ENCODE data around the gene APEH.

Gene APEH

DNA sequence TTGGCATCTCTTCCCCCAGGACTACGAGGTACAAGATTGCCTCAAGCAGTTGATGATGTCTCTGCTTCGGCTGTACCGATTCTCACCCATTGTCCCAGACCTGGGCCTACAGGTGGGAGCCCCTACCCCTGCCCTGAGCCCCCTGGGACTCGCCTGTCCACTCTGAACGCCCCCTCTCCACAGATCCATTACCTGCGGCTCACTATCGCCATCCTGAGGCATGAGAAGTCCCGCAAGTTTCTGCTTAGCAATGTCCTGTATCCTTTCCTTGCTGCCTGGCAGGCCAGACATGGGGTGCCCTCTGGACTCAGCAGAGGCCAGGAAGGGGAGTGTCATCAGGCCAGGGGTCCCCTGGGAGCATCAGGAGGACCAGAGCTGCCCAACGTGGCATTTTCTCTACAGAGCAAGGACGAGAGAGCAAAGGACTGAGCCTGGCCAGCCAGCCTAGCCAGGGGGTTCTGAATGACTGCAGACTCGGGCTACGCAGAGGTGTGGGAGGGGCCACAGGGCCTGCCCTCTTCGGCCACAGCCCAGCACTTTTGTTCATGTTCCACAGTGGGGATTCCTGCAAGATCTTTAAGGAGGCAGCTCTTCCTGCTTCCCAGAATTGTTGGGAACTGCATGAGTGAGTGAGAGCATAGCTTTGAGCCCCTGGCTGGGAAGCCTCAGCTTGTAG is 26.4 kb downstream of the APEH start:
- TF ChIP-seq, protein P1, sequence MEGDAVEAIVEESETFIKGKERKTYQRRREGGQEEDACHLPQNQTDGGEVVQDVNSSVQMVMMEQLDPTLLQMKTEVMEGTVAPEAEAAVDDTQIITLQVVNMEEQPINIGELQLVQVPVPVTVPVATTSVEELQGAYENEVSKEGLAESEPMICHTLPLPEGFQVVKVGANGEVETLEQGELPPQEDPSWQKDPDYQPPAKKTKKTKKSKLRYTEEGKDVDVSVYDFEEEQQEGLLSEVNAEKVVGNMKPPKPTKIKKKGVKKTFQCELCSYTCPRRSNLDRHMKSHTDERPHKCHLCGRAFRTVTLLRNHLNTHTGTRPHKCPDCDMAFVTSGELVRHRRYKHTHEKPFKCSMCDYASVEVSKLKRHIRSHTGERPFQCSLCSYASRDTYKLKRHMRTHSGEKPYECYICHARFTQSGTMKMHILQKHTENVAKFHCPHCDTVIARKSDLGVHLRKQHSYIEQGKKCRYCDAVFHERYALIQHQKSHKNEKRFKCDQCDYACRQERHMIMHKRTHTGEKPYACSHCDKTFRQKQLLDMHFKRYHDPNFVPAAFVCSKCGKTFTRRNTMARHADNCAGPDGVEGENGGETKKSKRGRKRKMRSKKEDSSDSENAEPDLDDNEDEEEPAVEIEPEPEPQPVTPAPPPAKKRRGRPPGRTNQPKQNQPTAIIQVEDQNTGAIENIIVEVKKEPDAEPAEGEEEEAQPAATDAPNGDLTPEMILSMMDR (IDR thresholded peaks at IDR 0.05) = no peak

DNA sequence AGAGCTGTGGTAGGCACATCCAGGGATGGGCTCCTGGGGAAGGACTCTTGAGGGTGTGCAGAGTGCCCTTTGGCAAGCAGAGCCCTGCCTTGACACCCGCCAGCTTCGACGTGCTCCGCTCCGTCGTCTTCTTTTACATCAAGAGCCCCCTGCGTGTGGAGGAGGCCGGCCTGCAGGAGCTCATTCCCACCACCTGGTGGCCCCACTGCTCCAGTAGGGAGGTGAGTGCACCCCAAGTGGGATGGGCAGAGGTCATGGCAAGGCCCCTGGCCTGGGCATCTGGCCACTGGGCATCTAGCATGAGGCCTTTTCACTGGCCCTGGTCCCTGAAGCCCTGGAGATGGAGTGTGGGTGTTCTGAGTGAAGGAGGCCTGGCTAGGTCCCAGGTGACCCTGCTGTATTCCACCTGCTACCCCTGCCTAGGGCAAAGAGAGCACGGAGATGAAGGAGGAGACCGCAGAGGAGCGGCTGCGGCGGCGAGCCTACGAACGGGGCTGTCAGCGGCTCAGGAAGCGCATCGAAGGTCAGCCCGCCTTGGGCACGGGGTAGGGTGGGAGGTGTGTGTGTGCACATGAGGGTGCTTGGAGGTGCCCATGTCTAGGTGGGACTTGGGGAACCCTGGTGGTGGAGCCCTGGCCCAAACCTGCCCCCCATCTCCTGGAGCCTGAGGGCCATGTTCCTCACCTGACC is 27.4 kb downstream of the APEH start:
- TF ChIP-seq, protein P1 (IDR thresholded peaks at IDR 0.05) = peak; percentile 52

DNA sequence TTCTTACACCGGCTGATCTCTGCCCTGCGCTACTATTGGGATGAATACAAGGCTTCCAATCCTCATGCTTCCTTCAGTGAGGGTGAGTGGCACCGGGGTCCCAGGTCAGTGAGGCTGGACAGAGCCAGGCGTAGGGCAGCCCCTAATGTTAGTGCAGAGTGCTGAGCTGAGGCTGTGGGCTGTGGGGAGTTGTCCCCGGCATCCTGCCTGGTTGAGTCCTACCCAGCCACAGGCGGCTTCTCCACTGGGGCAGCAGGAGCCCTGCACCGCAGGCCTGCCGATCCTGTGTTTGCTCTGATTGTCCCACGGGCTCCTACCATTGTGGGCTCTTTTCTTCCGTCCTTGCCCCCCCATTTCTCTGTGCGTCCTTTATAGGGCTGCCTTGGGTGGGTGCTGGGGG is 28.5 kb downstream of the APEH start:
- TF ChIP-seq, protein P1 (IDR thresholded peaks at IDR 0.05) = no peak

DNA sequence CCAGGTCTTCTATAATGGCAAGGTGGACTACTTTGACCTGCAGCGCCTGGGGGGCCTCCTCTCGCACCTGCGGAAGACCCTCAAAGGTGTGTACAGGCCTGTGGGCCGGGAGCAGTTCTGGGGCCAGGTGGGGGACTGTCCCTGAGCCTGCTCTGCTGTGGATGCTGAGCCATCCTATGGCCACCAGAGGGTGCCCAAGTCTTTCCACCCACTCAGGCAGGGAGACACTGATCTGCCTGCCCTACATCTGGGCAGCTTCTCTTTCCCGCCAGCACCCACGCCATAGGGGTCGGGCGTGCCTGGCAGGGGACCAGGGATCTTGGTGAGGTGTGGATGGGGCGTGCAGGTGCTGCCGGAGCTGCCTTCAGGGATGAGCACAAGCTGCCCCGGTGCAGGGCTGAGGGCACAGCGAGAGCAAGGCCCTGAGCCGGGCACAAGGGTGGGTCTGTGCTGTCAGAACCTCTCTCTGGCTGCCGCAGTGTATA is 29.3 kb downstream of the APEH start:
- TF ChIP-seq, protein P1 (IDR thresholded peaks at IDR 0.05) = peak; percentile 90

DNA sequence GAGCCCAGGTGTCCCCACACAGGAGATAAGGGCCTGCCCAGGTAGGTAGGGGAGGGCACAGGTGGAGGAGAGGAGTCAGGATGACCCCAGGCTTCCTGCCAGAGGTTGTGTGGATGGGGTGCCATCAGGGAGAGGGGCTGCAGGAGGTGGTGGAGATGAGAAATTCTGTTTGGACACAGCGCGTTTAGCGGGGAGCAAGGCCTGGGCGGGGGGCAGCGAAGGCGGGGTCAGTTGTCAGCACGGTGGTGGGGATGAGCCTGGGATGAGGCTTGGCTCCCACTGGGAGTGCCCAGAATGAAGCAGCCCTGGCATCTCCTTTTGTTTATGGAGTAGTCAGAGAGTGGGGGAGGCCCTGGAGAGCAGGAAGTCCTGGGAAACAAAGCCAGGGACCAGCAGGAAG is 29.8 kb downstream of the APEH start:
- TF ChIP-seq, protein P1 (IDR thresholded peaks at IDR 0.05) = no peak

DNA sequence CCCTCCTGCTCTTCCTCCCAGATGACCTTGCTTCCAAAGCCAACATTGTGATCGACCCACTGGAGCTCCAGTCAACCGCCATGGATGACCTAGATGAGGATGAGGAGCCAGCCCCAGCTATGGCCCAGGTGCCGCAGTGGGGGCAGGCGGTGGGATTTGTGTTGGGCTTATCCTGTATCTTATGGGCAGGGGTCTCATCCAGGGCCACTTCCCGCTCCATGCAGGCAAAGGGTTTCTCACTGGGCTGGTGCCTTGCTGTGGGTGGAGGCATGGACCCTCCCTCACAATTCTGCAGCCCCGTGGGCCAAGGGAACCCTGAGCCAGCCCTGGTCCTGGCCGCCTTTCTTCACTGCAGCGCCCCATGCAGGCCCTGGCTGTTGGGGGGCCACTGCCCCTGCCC is 30.5 kb downstream of the APEH start:
- TF ChIP-seq, protein P1 (IDR thresholded peaks at IDR 0.05) = no peak

DNA sequence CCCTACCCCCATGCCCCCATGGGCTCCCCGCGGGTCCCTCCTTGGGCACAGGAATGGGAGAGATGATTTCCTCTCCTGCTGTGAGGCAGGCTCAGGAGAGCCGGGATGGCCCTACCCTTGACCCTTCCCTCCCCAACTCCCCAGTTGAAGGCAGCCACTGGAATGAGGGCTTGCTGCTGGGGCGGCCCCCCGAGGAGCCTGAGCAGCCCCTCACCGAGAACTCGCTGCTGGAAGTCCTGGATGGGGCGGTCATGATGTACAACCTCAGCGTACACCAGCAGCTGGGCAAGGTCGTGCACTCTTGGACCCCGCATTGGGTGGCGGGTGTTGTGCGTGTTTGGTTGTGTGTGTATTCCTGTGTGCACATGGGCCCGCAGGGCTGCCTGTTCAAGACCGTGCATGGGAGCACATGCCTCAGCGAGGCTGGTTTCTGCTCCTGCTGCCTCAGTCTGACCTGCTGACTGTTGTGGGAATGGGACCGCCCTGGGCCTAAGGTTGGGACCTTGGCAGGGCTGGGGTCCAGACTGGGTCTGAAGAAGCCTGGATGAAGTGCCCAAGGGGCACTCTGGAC is 31.3 kb downstream of the APEH start:
- TF ChIP-seq, protein P1 (IDR thresholded peaks at IDR 0.05) = no peak
